Measurements from ENCODE around the gene AVPI1. TPM values are rescaled to one million over a fixed set of nuclear protein-coding genes. Genes with fewer than 3 reads are reported as not detected.
"Not testable (repeated sequence)": the region's sequence is repeated elsewhere in the genome, so short reads cannot be mapped to it uniquely, and the experiment has no call there.

The AVPI1 gene
- total RNA-seq, 1 donor from 2014 or later = 5.6 TPM

GRCh38 chr10:97704341-97704740 is 17.3 kb upstream of the AVPI1 start:
- Histone ChIP-seq H3K4me2 (ENCODE audit: low read length) (no peak overlapping the region), H3K27ac (ENCODE audit: low read depth, low read length) (no peak overlapping the region), H3K27me3 (ENCODE audit: insufficient read depth, low read length) (peaks cover 3% of the 10 kb centered on the region), H3K79me2 (ENCODE audit: insufficient read depth, low read length) (no peaks in the 10 kb centered on the region), H3K4me3 (ENCODE audit: insufficient read depth, low read depth, low read length) (no peak overlapping the region), H3K36me3 (ENCODE audit: insufficient read depth, low read length) (no peaks in the 10 kb centered on the region), H3K9me3 (ENCODE audit: insufficient read depth, low read depth, low read length) (no peaks in the 10 kb centered on the region), H2AFZ (ENCODE audit: low read depth, low read length) (no peak overlapping the region), H3K4me1 (ENCODE audit: insufficient read depth, low read length) (peaks cover 5% of the 10 kb centered on the region), H4K20me1 (ENCODE audit: insufficient read depth, low read length) (no peaks in the 10 kb centered on the region), H3K9ac (ENCODE audit: low read length) (no peak overlapping the region)
- peaks cover 14% of the 10 kb centered on the region for H3K27me3 Mint-ChIP-seq (ENCODE audit: low read depth, unreplicated experiment)
- peaks cover 10% of the 10 kb centered on the region for H3K4me1 Mint-ChIP-seq (ENCODE audit: low read depth, unreplicated experiment)
- TF ChIP-seq CTCF (IDR thresholded peaks at IDR 0.05; ENCODE audit: insufficient read depth, low read depth, low read length) (no peak), EZH2 (IDR thresholded peaks at IDR 0.05; ENCODE audit: insufficient read depth, low read length) (no peak)
- H3K27ac Mint-ChIP-seq (ENCODE audit: unreplicated experiment) = no peak overlapping the region
- peaks cover 1% of the 10 kb centered on the region for H3K9me3 Mint-ChIP-seq (ENCODE audit: unreplicated experiment)
- DNase-seq (ENCODE audit: low read depth) (no peak), FAIRE-seq (no peak)
- H3K36me3 Mint-ChIP-seq (ENCODE audit: low read depth, unreplicated experiment) = no peaks in the 10 kb centered on the region
- H3K4me3 Mint-ChIP-seq (ENCODE audit: unreplicated experiment) = no peak overlapping the region

- Histone ChIP-seq H3K4me3 (ENCODE audit: insufficient read depth, low read depth, low read length) (no peak overlapping the region), H3K4me2 (ENCODE audit: low read length) (no peak overlapping the region), H3K36me3 (ENCODE audit: insufficient read depth, low read length) (no peaks in the 10 kb centered on the region), H4K20me1 (ENCODE audit: insufficient read depth, low read length) (no peaks in the 10 kb centered on the region), H3K9me3 (ENCODE audit: insufficient read depth, low read depth, low read length) (no peaks in the 10 kb centered on the region), H3K27me3 (ENCODE audit: insufficient read depth, low read length) (peaks cover 3% of the 10 kb centered on the region), H3K27ac (ENCODE audit: low read depth, low read length) (no peak overlapping the region), H3K9ac (ENCODE audit: low read length) (no peak overlapping the region), H2AFZ (ENCODE audit: low read depth, low read length) (no peak overlapping the region), H3K4me1 (ENCODE audit: insufficient read depth, low read length) (no peaks in the 10 kb centered on the region), H3K79me2 (ENCODE audit: insufficient read depth, low read length) (no peaks in the 10 kb centered on the region)
- peaks cover 14% of the 10 kb centered on the region for H3K27me3 Mint-ChIP-seq (ENCODE audit: low read depth, unreplicated experiment)
- no peak for DNase-seq (ENCODE audit: low read depth)
- no peaks in the 10 kb centered on the region for H3K9me3 Mint-ChIP-seq (ENCODE audit: unreplicated experiment)
- peaks cover 6% of the 10 kb centered on the region for H3K4me1 Mint-ChIP-seq (ENCODE audit: low read depth, unreplicated experiment)
- TF ChIP-seq EZH2 (IDR thresholded peaks at IDR 0.05; ENCODE audit: insufficient read depth, low read length) (no peak), CTCF (IDR thresholded peaks at IDR 0.05; ENCODE audit: insufficient read depth, low read depth, low read length) (no peak)
- H3K4me3 Mint-ChIP-seq (ENCODE audit: unreplicated experiment) = no peak overlapping the region
- no peak for FAIRE-seq
- no peak overlapping the region for H3K27ac Mint-ChIP-seq (ENCODE audit: unreplicated experiment)
- no peaks in the 10 kb centered on the region for H3K36me3 Mint-ChIP-seq (ENCODE audit: low read depth, unreplicated experiment)
These were observed 16.5 kb upstream of the AVPI1 start for GRCh38 chr10:97703398-97704067.

GRCh38 chr10:97701438-97702069 is 14.5 kb upstream of the AVPI1 start:
- no peaks in the 10 kb centered on the region for H4K20me1 ChIP-seq (ENCODE audit: insufficient read depth, low read length)
- no peak overlapping the region for H3K9ac ChIP-seq (ENCODE audit: low read length)
- H3K9me3 ChIP-seq (ENCODE audit: insufficient read depth, low read depth, low read length) = no peaks in the 10 kb centered on the region
- H3K4me3 Mint-ChIP-seq (ENCODE audit: unreplicated experiment) = no peak overlapping the region
- no peaks in the 10 kb centered on the region for H3K4me1 Mint-ChIP-seq (ENCODE audit: low read depth, unreplicated experiment)
- peaks cover 3% of the 10 kb centered on the region for H3K27me3 ChIP-seq (ENCODE audit: insufficient read depth, low read length)
- no peaks in the 10 kb centered on the region for H3K36me3 ChIP-seq (ENCODE audit: insufficient read depth, low read length)
- H3K9me3 Mint-ChIP-seq (ENCODE audit: unreplicated experiment) = no peaks in the 10 kb centered on the region
- no peaks in the 10 kb centered on the region for H3K4me1 ChIP-seq (ENCODE audit: insufficient read depth, low read length)
- H3K27ac ChIP-seq (ENCODE audit: low read depth, low read length) = no peak overlapping the region
- no peak overlapping the region for H3K4me3 ChIP-seq (ENCODE audit: insufficient read depth, low read depth, low read length)
- no peak overlapping the region for H3K27ac Mint-ChIP-seq (ENCODE audit: unreplicated experiment)
- peak; percentile 52 for FAIRE-seq
- no peak overlapping the region for H2AFZ ChIP-seq (ENCODE audit: low read depth, low read length)
- H3K36me3 Mint-ChIP-seq (ENCODE audit: low read depth, unreplicated experiment) = no peaks in the 10 kb centered on the region
- peaks cover 10% of the 10 kb centered on the region for H3K27me3 Mint-ChIP-seq (ENCODE audit: low read depth, unreplicated experiment)
- H3K4me2 ChIP-seq (ENCODE audit: low read length) = no peak overlapping the region
- no peaks in the 10 kb centered on the region for H3K79me2 ChIP-seq (ENCODE audit: insufficient read depth, low read length)
- peak; percentile 33 for DNase-seq (ENCODE audit: low read depth)
- peak; percentile 83 for TF ChIP-seq CTCF (IDR thresholded peaks at IDR 0.05; ENCODE audit: insufficient read depth, low read depth, low read length)
- TF ChIP-seq EZH2 (IDR thresholded peaks at IDR 0.05; ENCODE audit: insufficient read depth, low read length) = no peak

GRCh38 chr10:97698072-97698655 is 11.1 kb upstream of the AVPI1 start:
- H3K4me1 ChIP-seq (ENCODE audit: insufficient read depth, low read length); H4K20me1 ChIP-seq (ENCODE audit: insufficient read depth, low read length); H3K9me3 Mint-ChIP-seq (ENCODE audit: unreplicated experiment); H3K27me3 ChIP-seq (ENCODE audit: insufficient read depth, low read length); FAIRE-seq; H3K79me2 ChIP-seq (ENCODE audit: insufficient read depth, low read length); H3K4me1 Mint-ChIP-seq (ENCODE audit: low read depth, unreplicated experiment); H3K4me3 ChIP-seq (ENCODE audit: insufficient read depth, low read depth, low read length); H3K9ac ChIP-seq (ENCODE audit: low read length); H3K4me3 Mint-ChIP-seq (ENCODE audit: unreplicated experiment); H2AFZ ChIP-seq (ENCODE audit: low read depth, low read length); H3K4me2 ChIP-seq (ENCODE audit: low read length); DNase-seq (ENCODE audit: low read depth); H3K27me3 Mint-ChIP-seq (ENCODE audit: low read depth, unreplicated experiment); H3K27ac ChIP-seq (ENCODE audit: low read depth, low read length); H3K36me3 Mint-ChIP-seq (ENCODE audit: low read depth, unreplicated experiment); H3K9me3 ChIP-seq (ENCODE audit: insufficient read depth, low read depth, low read length); H3K36me3 ChIP-seq (ENCODE audit: insufficient read depth, low read length); H3K27ac Mint-ChIP-seq (ENCODE audit: unreplicated experiment): not testable (repeated sequence)

All from astrocyte (in vitro differentiated cells and primary cell).